H9 (cell line): Measurements from ENCODE around the gene PDE12. TPM values are rescaled to one million over a fixed set of nuclear protein-coding genes. Genes with fewer than 3 reads are reported as not detected.

Experiments used
- DNase-seq: peaks from one replicate; pipeline ENCODE4 v3.0.0-alpha.2; 2017
- H2AFZ ChIP-seq: one replicate; pipeline ENCODE4 v1.6.1; 2013; ENCODE audit warnings: mild to moderate bottlenecking, low read length, control low read depth, moderate library complexity
- H2AK5ac ChIP-seq: 2 replicates; pipeline ENCODE4 v1.6.1; 2013; ENCODE audit warnings: low read length, control low read depth, mixed read lengths; ENCODE audit not compliant: insufficient read length
- H2BK120ac ChIP-seq: one replicate; pipeline ENCODE4 v1.6.1; 2013; ENCODE audit warnings: low read depth, mild to moderate bottlenecking, low read length, control low read depth, inconsistent platforms; ENCODE audit not compliant: poor library complexity, severe bottlenecking
- H2BK12ac ChIP-seq: 2 replicates; pipeline ENCODE4 v1.6.1; 2013; ENCODE audit warnings: low read length, control low read depth, mixed read lengths, low read depth; ENCODE audit not compliant: insufficient read length
- H2BK15ac ChIP-seq: 2 replicates; pipeline ENCODE4 v1.6.1; 2013; ENCODE audit warnings: low read depth, low read length, control low read depth
- H2BK20ac ChIP-seq: one replicate; pipeline ENCODE4 v1.6.1; 2013; ENCODE audit warnings: low read depth, mild to moderate bottlenecking, low read length, control low read depth, inconsistent platforms; ENCODE audit not compliant: poor library complexity, severe bottlenecking
- H2BK5ac ChIP-seq: 2 replicates; pipeline ENCODE4 v1.6.1; 2013; ENCODE audit warnings: low read length, control low read depth, mixed read lengths; ENCODE audit not compliant: insufficient read length
- H3K14ac ChIP-seq: 2 replicates; pipeline ENCODE4 v1.6.1; 2013; ENCODE audit warnings: low read length, control low read depth; ENCODE audit not compliant: insufficient read depth
- H3K18ac ChIP-seq: 2 replicates; pipeline ENCODE4 v1.6.1; 2013; ENCODE audit warnings: low read depth, mild to moderate bottlenecking, mixed read lengths, low read length, control low read depth; ENCODE audit not compliant: insufficient read length
- H3K23ac ChIP-seq: 2 replicates; pipeline ENCODE4 v1.6.1; 2013; ENCODE audit warnings: low read length, control low read depth, mixed read lengths, low read depth; ENCODE audit not compliant: insufficient read length
- H3K23me2 ChIP-seq: 2 replicates; pipeline ENCODE4 v1.6.1; 2013; ENCODE audit warnings: low read depth, mild to moderate bottlenecking, mixed read lengths, low read length, control low read depth; ENCODE audit not compliant: insufficient read length, poor library complexity, severe bottlenecking
- H3K27ac ChIP-seq: 2 replicates; pipeline ENCODE4 v1.5.1; 2013; ENCODE audit warnings: low read length, control low read depth, mixed read lengths, low read depth; ENCODE audit not compliant: insufficient read length
- H3K27me3 ChIP-seq: 2 replicates; pipeline ENCODE4 v1.6.1; 2013; ENCODE audit warnings: low read length, control low read depth, inconsistent platforms; ENCODE audit not compliant: insufficient read depth
- H3K4ac ChIP-seq: 2 replicates; pipeline ENCODE4 v1.6.1; 2013; ENCODE audit warnings: low read depth, mild to moderate bottlenecking, control low read depth, inconsistent platforms, low read length, moderate library complexity
- H3K4me1 ChIP-seq: 2 replicates; pipeline ENCODE4 v1.6.1; 2013; ENCODE audit warnings: low read length, control low read depth, inconsistent platforms; ENCODE audit not compliant: insufficient read depth
- H3K4me2 ChIP-seq: 2 replicates; pipeline ENCODE4 v1.6.1; 2013; ENCODE audit warnings: low read length, control low read depth, mixed read lengths; ENCODE audit not compliant: insufficient read length, insufficient read depth
- H3K56ac ChIP-seq: 2 replicates; pipeline ENCODE4 v1.6.1; 2013; ENCODE audit warnings: low read depth, mild to moderate bottlenecking, mixed read lengths, low read length, control low read depth; ENCODE audit not compliant: insufficient read length
- H3K79me1 ChIP-seq: 2 replicates; pipeline ENCODE4 v1.6.1; 2013; ENCODE audit warnings: low read depth, mild to moderate bottlenecking, moderate library complexity, low read length, control low read depth, inconsistent platforms; ENCODE audit not compliant: insufficient read depth, poor library complexity, severe bottlenecking
- H3K79me2 ChIP-seq: 2 replicates; pipeline ENCODE4 v1.6.1; 2013; ENCODE audit warnings: low read length, control low read depth, inconsistent platforms; ENCODE audit not compliant: insufficient read depth
- H3K9ac ChIP-seq: 2 replicates; pipeline ENCODE4 v1.6.1; 2013; ENCODE audit warnings: low read length, control low read depth, mixed read lengths; ENCODE audit not compliant: insufficient read length; ENCODE audit errors: extremely low read depth
- H3K9me3 ChIP-seq: one replicate; pipeline ENCODE4 v1.6.1; 2013; ENCODE audit warnings: low read depth, low read length, inconsistent platforms; ENCODE audit not compliant: control insufficient read depth
- H3T11ph ChIP-seq: one replicate; pipeline ENCODE4 v1.6.1; 2013; ENCODE audit warnings: mild to moderate bottlenecking, low read length, control low read depth, inconsistent platforms
- H4K20me1 ChIP-seq: one replicate; pipeline ENCODE4 v1.6.1; 2013; ENCODE audit not compliant: control insufficient read depth, insufficient read length, insufficient read depth
- H4K5ac ChIP-seq: 2 replicates; pipeline ENCODE4 v1.6.1; 2013; ENCODE audit warnings: low read depth, mild to moderate bottlenecking, mixed read lengths, low read length, control low read depth; ENCODE audit not compliant: insufficient read length
- H4K8ac ChIP-seq: replicated peaks from 2 replicates; pipeline ENCODE4 v1.6.1; 2013; ENCODE audit warnings: low read length, control low read depth, mixed read lengths, low read depth; ENCODE audit not compliant: insufficient read length
- H4K91ac ChIP-seq: 2 replicates; pipeline ENCODE4 v1.6.1; 2013; ENCODE audit warnings: low read depth, mild to moderate bottlenecking, moderate library complexity, mixed read lengths, low read length, control low read depth; ENCODE audit not compliant: insufficient read length
- H3K27ac Mint-ChIP-seq, 3 experiments: 2 replicates in 2 of 3; 3 replicates in 1 of 3; pipeline ENCODE4 v1.8.0; 2020 to 2021; ENCODE audit warnings: mixed read lengths in 3 of 3, mild to moderate bottlenecking in 1 of 3, moderate library complexity in 1 of 3
- H3K27me3 Mint-ChIP-seq: 2 replicates; pipeline ENCODE4 v1.8.0; 2021; ENCODE audit warnings: low read depth, mild to moderate bottlenecking, moderate library complexity, mixed read lengths
- H3K36me3 Mint-ChIP-seq, 3 experiments: 2 replicates in 2 of 3; 3 replicates in 1 of 3; pipeline ENCODE4 v1.8.0; 2020 to 2021; ENCODE audit warnings: low read depth in 3 of 3, mixed read lengths in 3 of 3; ENCODE audit not compliant: insufficient read depth in 1 of 3
- H3K4me1 Mint-ChIP-seq, 2 experiments: 2 replicates each; pipeline ENCODE4 v1.8.0; 2020; ENCODE audit warnings: mixed read lengths in 2 of 2
- H3K4me3 Mint-ChIP-seq, 2 experiments: 2 replicates in 1 of 2; 3 replicates in 1 of 2; pipeline ENCODE4 v1.8.0; 2020 to 2021; ENCODE audit warnings: mild to moderate bottlenecking in 2 of 2, mixed read lengths in 2 of 2, moderate library complexity in 1 of 2
- H3K9me3 Mint-ChIP-seq, 2 experiments: 2 replicates in 1 of 2; 3 replicates in 1 of 2; pipeline ENCODE4 v1.8.0; 2020; ENCODE audit warnings: mild to moderate bottlenecking in 2 of 2, mixed read lengths in 2 of 2, moderate library complexity in 1 of 2
- total RNA-seq: library from RNA; stranded (reverse); gene quantifications from 2 replicates; pipeline ENCODE4 v1.2.1, GENCODE V29; 2021
- TF ChIP-seq, protein P1 (sequence below): fragments of 200-600 bp; sonication (generic); conservative IDR thresholded peaks from 3 replicates; pipeline ENCODE4 v1.8.0; 2021; ENCODE audit warnings: antibody characterized with exemption, mild to moderate bottlenecking

The PDE12 gene
- total RNA-seq, 1 experiment from 2014 or later = 18.9 TPM

DNA sequence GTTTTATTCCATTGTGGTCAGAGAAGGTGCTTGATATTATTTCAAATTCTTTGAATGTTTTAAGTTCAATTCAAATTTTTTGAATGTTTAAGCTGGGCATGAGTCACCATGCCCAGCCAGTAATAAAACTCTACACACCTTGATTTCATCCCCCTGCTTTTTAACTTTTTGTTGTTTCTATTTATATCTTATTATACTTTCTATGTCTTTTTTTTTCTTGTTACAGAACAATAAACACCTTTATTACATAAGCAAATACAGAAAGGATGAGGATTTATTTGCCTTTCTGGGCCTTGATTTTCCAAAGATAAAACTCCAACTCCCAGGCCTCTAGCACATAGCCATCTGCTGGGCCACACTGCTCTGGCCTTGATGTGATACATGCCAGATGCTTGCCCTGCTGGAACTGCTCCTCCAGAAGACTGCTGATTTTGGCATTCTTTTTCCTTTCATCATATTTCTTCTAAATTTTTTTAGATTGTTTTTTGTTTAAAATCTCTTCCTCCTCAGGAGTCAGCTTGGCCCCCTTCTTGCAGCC lies 25.9 kb upstream of the PDE12 start:
- no peaks in the 10 kb centered on the region for H3K4me1 Mint-ChIP-seq
- no peak overlapping the region for H2BK20ac ChIP-seq

More for the DNA sequence above, 25.9 kb upstream of the PDE12 start:
- H3T11ph ChIP-seq = no peak overlapping the region
- no peak overlapping the region for H3K4ac ChIP-seq
- no peaks in the 10 kb centered on the region for H4K20me1 ChIP-seq
- no peak overlapping the region for H3K18ac ChIP-seq
- H4K5ac ChIP-seq = no peak overlapping the region
- no peak overlapping the region for H3K4me2 ChIP-seq
- H2AK5ac ChIP-seq = no peak overlapping the region
- H3K14ac ChIP-seq = no peak overlapping the region
- H3K23me2 ChIP-seq = no peaks in the 10 kb centered on the region
- no peaks in the 10 kb centered on the region for H3K36me3 Mint-ChIP-seq
- DNase-seq = no peak
- H3K27me3 ChIP-seq = no peaks in the 10 kb centered on the region
- H3K79me2 ChIP-seq = no peaks in the 10 kb centered on the region
- H3K79me1 ChIP-seq = no peaks in the 10 kb centered on the region
- no peak overlapping the region for H3K56ac ChIP-seq
- TF ChIP-seq, protein P1, sequence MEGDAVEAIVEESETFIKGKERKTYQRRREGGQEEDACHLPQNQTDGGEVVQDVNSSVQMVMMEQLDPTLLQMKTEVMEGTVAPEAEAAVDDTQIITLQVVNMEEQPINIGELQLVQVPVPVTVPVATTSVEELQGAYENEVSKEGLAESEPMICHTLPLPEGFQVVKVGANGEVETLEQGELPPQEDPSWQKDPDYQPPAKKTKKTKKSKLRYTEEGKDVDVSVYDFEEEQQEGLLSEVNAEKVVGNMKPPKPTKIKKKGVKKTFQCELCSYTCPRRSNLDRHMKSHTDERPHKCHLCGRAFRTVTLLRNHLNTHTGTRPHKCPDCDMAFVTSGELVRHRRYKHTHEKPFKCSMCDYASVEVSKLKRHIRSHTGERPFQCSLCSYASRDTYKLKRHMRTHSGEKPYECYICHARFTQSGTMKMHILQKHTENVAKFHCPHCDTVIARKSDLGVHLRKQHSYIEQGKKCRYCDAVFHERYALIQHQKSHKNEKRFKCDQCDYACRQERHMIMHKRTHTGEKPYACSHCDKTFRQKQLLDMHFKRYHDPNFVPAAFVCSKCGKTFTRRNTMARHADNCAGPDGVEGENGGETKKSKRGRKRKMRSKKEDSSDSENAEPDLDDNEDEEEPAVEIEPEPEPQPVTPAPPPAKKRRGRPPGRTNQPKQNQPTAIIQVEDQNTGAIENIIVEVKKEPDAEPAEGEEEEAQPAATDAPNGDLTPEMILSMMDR = no peak
- H2BK120ac ChIP-seq = no peak overlapping the region
- no peak overlapping the region for H2BK12ac ChIP-seq
- no peak overlapping the region for H2BK5ac ChIP-seq
- H3K4me1 ChIP-seq = no peaks in the 10 kb centered on the region
- H4K91ac ChIP-seq = no peak overlapping the region
- no peak overlapping the region for H4K8ac ChIP-seq
- H3K9ac ChIP-seq = no peak overlapping the region
- no peaks in the 10 kb centered on the region; the same call in 1 of the 2 replicates for H3K27me3 Mint-ChIP-seq
- H3K9me3 ChIP-seq = no peaks in the 10 kb centered on the region
- no peak overlapping the region for H2BK15ac ChIP-seq
- H2AFZ ChIP-seq = no peak overlapping the region
- no peak overlapping the region for H3K23ac ChIP-seq
- H3K4me3 Mint-ChIP-seq = no peak overlapping the region
- no peak overlapping the region for H3K27ac ChIP-seq
- no peaks in the 10 kb centered on the region for H3K9me3 Mint-ChIP-seq
- no peak overlapping the region for H3K27ac Mint-ChIP-seq
